ENCODE measurements around the gene ANKRD2.

Gene ANKRD2

DNA sequence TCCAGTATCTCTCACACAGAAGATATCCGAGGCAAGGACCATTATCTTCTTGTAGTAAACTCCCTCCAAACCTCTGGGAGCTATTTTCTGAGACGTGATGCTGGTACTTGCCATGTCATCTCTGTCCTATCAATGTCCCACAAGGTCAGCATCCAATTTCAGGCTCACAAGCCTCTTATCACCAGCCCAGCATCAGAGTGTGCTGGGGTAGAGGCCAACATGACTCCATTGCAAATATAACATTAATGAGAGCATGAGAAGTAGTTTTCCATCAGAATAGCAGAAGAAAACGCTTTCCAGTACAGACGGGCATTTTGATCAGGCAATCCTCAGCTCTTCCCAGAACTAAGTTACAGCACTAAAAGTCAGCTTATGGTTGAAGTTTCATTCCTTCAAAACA, 55.2 kb downstream of the ANKRD2 start:
- Histone ChIP-seq H3K4me3 (no peak overlapping the region), H3K27ac (no peak overlapping the region)

DNA sequence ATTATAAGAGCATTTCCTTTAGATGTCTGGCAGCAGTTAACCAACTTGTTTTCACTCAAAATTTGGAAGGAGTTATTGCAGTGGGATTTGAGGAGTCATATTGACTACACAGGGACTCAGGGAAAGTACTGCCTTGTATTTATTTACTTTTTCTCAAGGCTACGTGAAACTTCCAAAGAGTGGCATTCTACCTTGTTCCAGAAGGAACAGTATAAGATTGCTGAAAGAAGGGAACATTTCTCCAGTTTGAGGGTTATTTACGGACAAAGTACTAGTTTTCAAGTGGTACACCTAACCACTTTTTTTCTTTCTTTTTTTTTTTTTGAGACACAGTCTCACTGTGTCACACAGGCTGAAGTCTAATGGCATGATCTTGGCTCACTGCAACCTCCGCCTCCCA, 55.6 kb downstream of the ANKRD2 start:
- H3K4me3 ChIP-seq, result no peak overlapping the region
- no peak overlapping the region for H3K27ac ChIP-seq

DNA sequence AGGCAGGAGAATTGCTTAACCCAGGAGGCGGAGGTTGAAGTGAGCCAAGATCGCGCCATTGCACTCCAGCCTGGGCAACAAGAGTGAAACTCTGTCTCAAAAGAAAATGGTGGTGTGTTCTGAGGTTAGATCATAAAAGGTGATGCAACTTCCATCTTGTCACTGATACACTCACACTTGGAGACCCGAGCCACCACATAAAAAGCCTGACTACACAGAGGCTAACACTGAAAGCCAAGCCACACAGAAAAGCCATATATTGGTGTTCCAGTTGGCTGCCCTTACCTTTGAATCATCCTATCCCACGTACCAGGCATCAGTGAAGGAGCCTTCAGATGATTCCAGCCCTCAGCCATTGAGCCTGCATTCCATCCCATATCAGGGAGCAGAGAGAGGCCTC, 56.7 kb downstream of the ANKRD2 start:
- no peak overlapping the region for H3K27ac ChIP-seq
- H3K4me3 ChIP-seq, result no peak overlapping the region

DNA sequence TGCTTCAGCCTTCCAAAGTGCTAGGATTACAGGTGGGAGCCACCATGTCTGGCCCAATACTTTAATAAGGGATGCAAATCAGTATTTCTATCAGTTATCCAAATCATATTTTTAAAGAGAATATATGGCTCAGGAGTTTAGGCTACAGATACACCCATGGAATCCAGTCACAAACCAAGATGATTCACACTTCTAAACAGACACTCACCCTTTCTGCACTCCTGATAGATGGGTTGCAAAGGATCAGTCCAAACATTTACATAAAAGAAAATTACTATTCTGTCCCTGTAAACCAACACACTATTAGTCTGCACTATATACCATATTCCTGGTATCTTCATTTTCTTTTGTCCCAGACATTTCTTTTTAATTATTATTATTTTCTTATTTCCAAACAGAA, 58.5 kb downstream of the ANKRD2 start:
- H3K4me3 ChIP-seq, result no peak overlapping the region
- no peak overlapping the region for H3K27ac ChIP-seq

DNA sequence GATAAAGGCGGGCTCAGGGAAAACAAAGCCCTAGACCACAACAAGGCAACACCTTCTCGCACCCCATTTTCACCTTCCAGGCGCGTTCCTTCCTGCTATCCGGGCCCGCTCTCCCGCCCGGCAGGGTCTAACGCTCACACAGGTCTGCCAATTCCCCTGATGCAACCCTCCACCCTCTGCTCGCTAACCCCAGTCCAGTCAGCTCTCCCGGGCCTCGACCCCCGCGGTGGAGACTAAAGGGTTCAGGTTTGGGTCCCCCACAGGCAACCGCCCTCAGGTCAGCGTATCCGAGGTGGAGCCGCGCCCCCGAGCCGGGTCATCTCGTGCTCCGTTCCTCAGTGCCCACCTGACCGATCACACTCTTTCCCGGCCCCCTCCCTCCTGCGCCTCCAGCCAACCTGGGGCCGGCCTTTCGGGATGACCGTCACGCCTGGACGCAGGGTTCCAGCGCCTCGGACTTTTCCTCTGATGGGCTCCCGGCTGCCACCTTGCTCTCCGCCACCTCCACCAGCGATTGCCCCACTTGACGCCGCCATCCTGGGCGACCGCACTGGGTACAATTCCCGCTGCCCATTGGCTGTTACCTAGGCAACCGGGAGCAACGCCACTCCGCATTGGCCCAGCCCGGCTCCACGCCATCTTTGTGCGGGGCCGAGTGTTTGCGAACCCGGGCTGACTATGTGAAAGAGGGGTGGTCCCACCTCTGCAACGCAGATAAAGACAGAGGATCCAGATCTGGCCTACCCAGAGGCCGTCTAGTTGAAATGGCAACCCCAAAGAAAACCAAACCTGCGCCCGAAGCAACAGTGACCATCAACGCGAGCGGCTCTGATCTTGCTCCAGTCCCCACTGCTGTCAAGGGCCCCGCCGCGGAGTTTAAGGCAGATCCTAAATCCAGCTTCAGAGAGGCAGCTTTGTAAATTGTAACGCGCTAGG, 60.6 kb downstream of the ANKRD2 start, which contains the start of gene MORN4:
Gene MORN4 (minus strand): TSS at position 552 of the 936 bp plus-strand sequence. CDS start 13,847 bp downstream, outside the sequence.
- H3K4me3 ChIP-seq, result peak within 1 kb of the TSS; percentile 48 to 80 (median 62)
- H3K27ac ChIP-seq, result peak within 1 kb of the TSS in 16 of 21 experiments; percentile 3 to 68 (median 50)
